OCI-LY7 (cell line): ENCODE data around the gene SPAG16. TPM values are rescaled to one million over a fixed set of nuclear protein-coding genes. Genes with fewer than 3 reads are reported as not detected.

ENCODE experiments used
- BruUV-seq: library from RNA; stranded (reverse); fragments of 400-500 nt; replicated peaks from 2 replicates; lab custom pipeline; 2021; lab: Mats Ljungman, UMichigan
- CTCF ChIA-PET: fragments of 300-600 bp; sonication (Branson Sonifier 250); formaldehyde crosslinking; loops from one replicate; lab custom pipeline; 2022; ENCODE audit warnings: antibody characterized with exemption; ENCODE audit not compliant: unreplicated experiment; lab: Charles Lee
- POLR2A ChIA-PET: fragments of 300-600 bp; sonication (Branson Sonifier 250); formaldehyde crosslinking; loops from one replicate; lab custom pipeline; 2022; ENCODE audit warnings: antibody characterized with exemption; lab: Charles Lee
- DNase-seq: peaks from one replicate; pipeline ENCODE4 v3.0.0-alpha.2; 2015; ENCODE audit warnings: low spot score
- H2AFZ ChIP-seq: fragments of 200-600 bp; sonication (generic), shearing (Covaris generic); 2 replicates; pipeline ENCODE4 v1.6.1; 2014; ENCODE audit warnings: mild to moderate bottlenecking, antibody characterized with exemption, low read length, moderate library complexity
- H3K27ac ChIP-seq: fragments of 200-600 bp; sonication (generic); 2 replicates; pipeline ENCODE4 v1.5.1; 2014; ENCODE audit warnings: mixed run types, low read depth, mild to moderate bottlenecking, moderate library complexity, low read length, inconsistent platforms; ENCODE audit not compliant: poor library complexity, severe bottlenecking
- H3K36me3 ChIP-seq: fragments of 200-600 bp; sonication (generic); 2 replicates; pipeline ENCODE4 v1.6.1; 2014; ENCODE audit warnings: mild to moderate bottlenecking, antibody characterized with exemption, low read length, moderate library complexity, mixed read lengths; ENCODE audit not compliant: insufficient read depth
- H3K4me1 ChIP-seq: fragments of 200-600 bp; sonication (generic); 2 replicates; pipeline ENCODE4 v1.5.1; 2014; ENCODE audit warnings: mild to moderate bottlenecking, low read length; ENCODE audit not compliant: insufficient read depth, poor library complexity, severe bottlenecking
- H3K4me2 ChIP-seq: fragments of 200-600 bp; sonication (generic); 2 replicates; pipeline ENCODE4 v1.6.1; 2014; ENCODE audit warnings: mild to moderate bottlenecking, low read length
- H3K4me3 ChIP-seq: fragments of 200-600 bp; sonication (generic); 2 replicates; pipeline ENCODE4 v1.5.1; 2014; ENCODE audit warnings: mild to moderate bottlenecking, low read depth, low read length; ENCODE audit not compliant: poor library complexity, severe bottlenecking
- H3K79me2 ChIP-seq: fragments of 200-600 bp; sonication (generic); 2 replicates; pipeline ENCODE4 v1.6.1; 2016; ENCODE audit warnings: low read depth, mild to moderate bottlenecking, low read length, moderate library complexity, mixed read lengths; ENCODE audit not compliant: insufficient read depth
- H3K9me2 ChIP-seq: fragments of 200-600 bp; sonication (generic); 2 replicates; pipeline ENCODE4 v1.6.1; 2016; ENCODE audit warnings: mild to moderate bottlenecking, low read length, mixed read lengths; ENCODE audit not compliant: insufficient read depth
- H3K9me3 ChIP-seq: fragments of 200-600 bp; sonication (generic); 2 replicates; pipeline ENCODE4 v1.6.1; 2014; ENCODE audit warnings: mild to moderate bottlenecking, mixed run types, low read length, mixed read lengths
- H4K20me1 ChIP-seq: fragments of 200-600 bp; sonication (generic); 2 replicates; pipeline ENCODE4 v1.6.1; 2014; ENCODE audit warnings: mild to moderate bottlenecking, antibody characterized with exemption, low read length, moderate library complexity, mixed read lengths; ENCODE audit not compliant: insufficient read depth
- CTCF ChIP-seq: fragments of 200-600 bp; sonication (generic); conservative IDR thresholded peaks from 2 replicates; pipeline ENCODE4 v1.5.1; 2014; ENCODE audit warnings: mild to moderate bottlenecking, antibody characterized with exemption, low read length, moderate library complexity, mixed read lengths
- EZH2phosphoT487 ChIP-seq: fragments of 200-600 bp; sonication (generic); IDR thresholded peaks from 2 replicates; pipeline ENCODE4 v1.6.1; 2018; ENCODE audit warnings: low read depth, borderline replicate concordance, mild to moderate bottlenecking, mixed run types, antibody characterized with exemption, low read length, moderate library complexity, mixed read lengths
- intact Hi-C: fragments of 100-400 bp; cut with micrococcal nuclease; formaldehyde crosslinking; loops from one replicate; pipeline ENCODE4 v1.10.0; 2022; ENCODE audit not compliant: unreplicated experiment
- total RNA-seq, 2 experiments: library from RNA; depleted of rRNA in 1 of 2; stranded (reverse); fragments of >200 nt in 1 of 2; shearing (Covaris generic) in 1 of 2; gene quantifications; 2 replicates each; pipeline ENCODE4 v1.2.3, GENCODE V29; 2014 to 2022

The SPAG16 gene
- total RNA-seq, 2 experiments from 2014 or later: 22.1 to 24.2 TPM

- TF ChIP-seq EZH2phosphoT487: no peak
- TF ChIP-seq CTCF: no peak
- no TSS peak for BruUV-seq
- Histone ChIP-seq H3K9me2 (no peaks in the 10 kb centered on the region), H4K20me1 (no peaks in the 10 kb centered on the region), H3K9me3 (no peaks in the 10 kb centered on the region), H3K79me2 (no peaks in the 10 kb centered on the region), H3K36me3 (peaks cover 5% of the 10 kb centered on the region; the same call in 1 of the 2 replicates), H2AFZ (no peak overlapping the region), H3K4me3 (no peak overlapping the region), H3K4me1 (no peaks in the 10 kb centered on the region), H3K4me2 (no peak overlapping the region), H3K27ac (no peak overlapping the region)
- intact Hi-C loops: no loop called here
- no peak for DNase-seq
- ChIA-PET POLR2A (no interaction called here), CTCF (no interaction called here)
These were observed 33.7 kb downstream of the SPAG16 start for GRCh38 chr2:213317929-213318328.

DNA sequence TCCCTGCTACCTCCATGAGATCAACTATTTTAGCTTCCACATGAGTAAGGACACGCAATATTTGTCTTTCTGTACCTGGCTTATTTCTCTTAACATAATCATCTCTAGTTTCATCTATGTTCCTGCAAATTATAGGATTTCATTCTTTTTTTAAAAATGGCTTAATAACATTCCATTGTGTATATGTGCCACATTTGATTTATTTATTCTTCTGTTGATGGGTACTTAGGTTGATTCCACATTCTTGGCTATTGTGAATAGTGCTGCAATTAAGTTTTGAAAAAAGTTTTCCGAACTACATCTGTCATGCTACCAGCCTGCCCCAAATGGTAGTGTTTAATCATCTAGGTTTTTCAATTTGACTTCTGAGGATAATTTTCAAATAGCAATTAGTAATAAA is 36.3 kb downstream of the SPAG16 start:
- no peaks in the 10 kb centered on the region for H3K79me2 ChIP-seq
- ChIA-PET POLR2A (interaction anchor here (0.7 to 1.0 kb wide), 2 partner anchors 13 to 37 kb away, joined by 3 read pairs; no protein-coding TSS in a partner anchor), CTCF (no interaction called here)
- H3K36me3 ChIP-seq: peaks cover 5% of the 10 kb centered on the region; the same call in 1 of the 2 replicates
- no peak overlapping the region for H2AFZ ChIP-seq
- BruUV-seq: no TSS peak
- TF ChIP-seq CTCF (no peak), EZH2phosphoT487 (no peak)
- H3K27ac ChIP-seq: no peak overlapping the region
- no peaks in the 10 kb centered on the region for H3K9me3 ChIP-seq
- H3K4me1 ChIP-seq: no peaks in the 10 kb centered on the region
- intact Hi-C loops: no loop called here
- no peak overlapping the region for H3K4me3 ChIP-seq
- no peaks in the 10 kb centered on the region for H4K20me1 ChIP-seq
- no peak for DNase-seq
- H3K9me2 ChIP-seq: no peaks in the 10 kb centered on the region
- H3K4me2 ChIP-seq: no peak overlapping the region

DNA sequence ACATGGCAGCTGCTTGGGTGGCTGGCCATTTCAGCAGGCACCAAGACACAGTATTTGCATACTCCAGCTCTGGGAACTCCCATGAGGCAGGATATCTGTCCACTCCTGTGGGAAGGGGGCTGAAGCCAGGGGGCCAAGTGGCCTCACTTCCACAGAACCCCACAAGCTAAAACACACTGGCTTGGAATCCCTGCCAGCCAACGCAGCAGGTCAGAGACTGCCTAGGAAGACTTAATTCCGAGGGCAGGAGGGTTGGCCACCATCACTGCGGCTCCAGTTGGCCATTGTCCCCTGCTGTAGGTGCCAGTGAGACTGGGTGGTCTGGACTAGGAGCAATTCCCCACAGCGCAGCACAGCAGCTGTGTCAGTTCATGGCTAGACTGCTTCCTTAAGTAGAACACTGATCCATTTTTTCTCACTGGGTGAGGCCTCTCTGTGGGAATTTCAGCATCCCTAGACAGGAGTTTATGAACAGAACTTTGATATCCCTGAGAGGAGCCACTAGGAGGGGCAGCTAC is 52.0 kb downstream of the SPAG16 start:
- no peaks in the 10 kb centered on the region for H3K4me1 ChIP-seq
- no peak overlapping the region for H3K27ac ChIP-seq
- no peak overlapping the region for H2AFZ ChIP-seq
- intact Hi-C loops: no loop called here
- H3K79me2 ChIP-seq: no peaks in the 10 kb centered on the region
- no peak overlapping the region for H3K4me3 ChIP-seq
- no peaks in the 10 kb centered on the region for H3K36me3 ChIP-seq
- H3K4me2 ChIP-seq: no peak overlapping the region
- no TSS peak for BruUV-seq
- ChIA-PET POLR2A (interaction anchor here (0.6 to 0.7 kb wide), 3 partner anchors 357 to 461 kb away, joined by 3 to 4 read pairs (median 3); no protein-coding TSS in a partner anchor), CTCF (interaction anchor here (0.6 kb wide), 1 partner anchor 825 kb away, joined by 3 read pairs; no protein-coding TSS in a partner anchor)
- no peak for DNase-seq
- no peaks in the 10 kb centered on the region for H4K20me1 ChIP-seq
- H3K9me3 ChIP-seq: no peaks in the 10 kb centered on the region
- no peaks in the 10 kb centered on the region for H3K9me2 ChIP-seq
- TF ChIP-seq CTCF (no peak), EZH2phosphoT487 (no peak)
